HepG2 (cell line): Measurements from ENCODE around the gene MICALL2. TPM values are rescaled to one million over a fixed set of nuclear protein-coding genes. Genes with fewer than 3 reads are reported as not detected.
A peak's percentile ranks its signal among the peaks of the same experiment; 100 is the strongest.

ENCODE experiments used
- ETV6 ChIP-seq: sonication (generic); formaldehyde crosslinking; conservative IDR thresholded peaks from 2 replicates; pipeline ENCODE4 v1.4.0; 2020; ENCODE audit warnings: missing genetic modification reagents
- HCFC1 ChIP-seq: fragments of 150-350 bp; IDR thresholded peaks from 2 replicates; pipeline ENCODE4 v1.6.1; 2014; ENCODE audit warnings: low read depth, low read length
- HDAC6 ChIP-seq: fragments of 200-600 bp; sonication (generic); IDR thresholded peaks from 2 replicates; pipeline ENCODE4 v1.7.0; 2017; ENCODE audit warnings: mild to moderate bottlenecking, antibody characterized with exemption, low read length, low read depth
- KLF11 ChIP-seq: IDR thresholded peaks from 2 replicates; pipeline ENCODE4 v1.6.1; 2016; ENCODE audit warnings: missing compliant biosample characterization
- NFIC ChIP-seq: IDR thresholded peaks from 2 replicates; pipeline ENCODE4 v1.6.1; 2012; ENCODE audit warnings: mild to moderate bottlenecking, low read length, inconsistent platforms
- RBAK ChIP-seq: sonication (generic); formaldehyde crosslinking; IDR thresholded peaks from 2 replicates; pipeline ENCODE4 v1.5.1; 2020; ENCODE audit warnings: mild to moderate bottlenecking, missing genetic modification reagents
- REXO4 ChIP-seq: sonication (generic); formaldehyde crosslinking; IDR thresholded peaks from 2 replicates; pipeline ENCODE4 v1.8.0; 2022; ENCODE audit warnings: missing genetic modification reagents, mild to moderate bottlenecking, borderline replicate concordance
- RFX3 ChIP-seq: IDR thresholded peaks from 2 replicates; pipeline ENCODE4 v1.6.1; 2016; ENCODE audit warnings: missing biosample characterization, missing genetic modification reagents
- RXRA ChIP-seq: sonication (generic); formaldehyde crosslinking; IDR thresholded peaks from 2 replicates; pipeline ENCODE4 v1.5.1; 2020; ENCODE audit warnings: missing genetic modification reagents
- SRSF9 ChIP-seq: fragments of 200-400 bp; formaldehyde crosslinking; IDR thresholded peaks from 2 replicates; pipeline ENCODE4 v1.6.1; 2018; ENCODE audit warnings: borderline replicate concordance, mild to moderate bottlenecking, low read depth, low read length; ENCODE audit not compliant: insufficient read depth, poor library complexity, severe bottlenecking
- THAP11 ChIP-seq: IDR thresholded peaks from 2 replicates; pipeline ENCODE4 v1.6.1; 2016; ENCODE audit warnings: missing biosample characterization, missing genetic modification reagents
- WIZ ChIP-seq: sonication (generic); formaldehyde crosslinking; IDR thresholded peaks from 2 replicates; pipeline ENCODE4 v1.5.1; 2020; ENCODE audit warnings: mild to moderate bottlenecking, missing genetic modification reagents
- YY1 ChIP-seq: IDR thresholded peaks from 2 replicates; pipeline ENCODE4 v1.6.1; 2011; ENCODE audit warnings: low read length, low read depth, moderate library complexity, mild to moderate bottlenecking; ENCODE audit not compliant: insufficient read depth, insufficient replicate concordance
- ZMYM3 ChIP-seq: sonication (generic); formaldehyde crosslinking; IDR thresholded peaks from 2 replicates; pipeline ENCODE4 v1.5.1; 2020; ENCODE audit warnings: mild to moderate bottlenecking, missing genetic modification reagents
- ZNF263 ChIP-seq: sonication (generic); formaldehyde crosslinking; IDR thresholded peaks from 2 replicates; pipeline ENCODE4 v1.4.0; 2020; ENCODE audit warnings: missing genetic modification reagents
- ZSCAN9 ChIP-seq: IDR thresholded peaks from 2 replicates; pipeline ENCODE4 v1.6.1; 2016; ENCODE audit warnings: borderline replicate concordance
- polyA plus RNA-seq, 8 experiments: library from polyadenylated mRNA; depleted of rRNA in 3 of 8; stranded (reverse) in 7 of 8; unstranded in 1 of 8; fragments of >200 nt; fragmentation: Illumina TruSeq in 4 of 8; extraction: Trizol in 4 of 8; gene quantifications; 2 replicates each; pipeline versions ENCODE4 v1.2.1 to v1.2.3, GENCODE V29; 2011 to 2016; ENCODE audit warnings: low read depth in 4 of 8, missing spikeins in 1 of 8, mixed read lengths in 1 of 8; ENCODE audit not compliant: insufficient read depth in 1 of 8
- total RNA-seq, 5 experiments: library from RNA; depleted of rRNA; stranded (reverse); fragments of >200 nt; fragmentation: Illumina TruSeq; extraction: Trizol; gene quantifications; 2 replicates each; pipeline ENCODE4 v1.2.3, GENCODE V29; 2016; ENCODE audit warnings: low read depth in 1 of 5
- TF ChIP-seq, protein P1 (sequence below): sonication (generic); formaldehyde crosslinking; IDR thresholded peaks from one replicate; pipeline ENCODE4 v1.5.1; 2020; ENCODE audit warnings: mild to moderate bottlenecking, missing genetic modification reagents; ENCODE audit errors: not compliant biosample characterization
- TF ChIP-seq, protein P2 (sequence below): sonication (generic); formaldehyde crosslinking; IDR thresholded peaks from 2 replicates; pipeline ENCODE4 v1.4.0; 2020; ENCODE audit warnings: mild to moderate bottlenecking, missing genetic modification reagents, borderline replicate concordance
- TF ChIP-seq, protein P3 (sequence below): sonication (generic); formaldehyde crosslinking; IDR thresholded peaks from 2 replicates; pipeline ENCODE4 v1.4.0; 2020; ENCODE audit warnings: missing genetic modification reagents

The MICALL2 gene
- total and polyA plus RNA-seq, 2 of the 13 experiments (the other 11 are each of a cell fraction or from before 2014, with no cell fraction given): 5.8 to 12.4 TPM

DNA sequence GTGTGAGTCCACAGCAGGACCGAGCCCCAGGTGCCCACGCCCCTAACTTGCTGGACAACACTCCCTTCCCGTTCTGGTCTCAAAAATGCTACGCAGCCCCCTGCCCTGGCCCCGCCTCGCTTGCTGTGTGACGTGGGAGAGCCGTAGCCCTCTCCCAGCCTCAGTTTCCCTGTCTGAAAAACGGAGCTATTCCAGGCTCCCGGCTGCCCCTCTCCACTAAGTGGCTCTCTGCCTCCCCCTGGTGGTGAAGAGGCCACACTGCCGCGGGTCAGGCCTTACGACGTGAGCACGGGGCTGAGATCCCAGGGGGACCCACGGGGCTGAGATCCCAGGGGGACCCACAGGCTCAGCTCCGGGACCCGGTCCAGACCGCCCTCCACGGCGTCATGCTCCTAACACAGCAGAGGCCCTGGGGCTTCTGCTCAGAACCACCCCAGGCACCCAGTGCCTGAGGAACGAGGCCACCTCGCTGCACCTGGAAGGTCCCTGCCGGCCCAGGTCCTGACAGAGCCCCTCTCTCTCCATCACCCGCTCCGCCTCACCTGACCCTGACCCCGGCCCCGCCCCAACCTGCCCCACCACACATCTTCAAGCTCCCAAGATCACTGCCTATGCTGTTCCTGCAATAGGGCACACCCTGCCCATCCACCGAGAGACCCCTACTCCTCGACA lies 26.7 kb downstream of the MICALL2 start (continued):
- TF ChIP-seq, protein P1, sequence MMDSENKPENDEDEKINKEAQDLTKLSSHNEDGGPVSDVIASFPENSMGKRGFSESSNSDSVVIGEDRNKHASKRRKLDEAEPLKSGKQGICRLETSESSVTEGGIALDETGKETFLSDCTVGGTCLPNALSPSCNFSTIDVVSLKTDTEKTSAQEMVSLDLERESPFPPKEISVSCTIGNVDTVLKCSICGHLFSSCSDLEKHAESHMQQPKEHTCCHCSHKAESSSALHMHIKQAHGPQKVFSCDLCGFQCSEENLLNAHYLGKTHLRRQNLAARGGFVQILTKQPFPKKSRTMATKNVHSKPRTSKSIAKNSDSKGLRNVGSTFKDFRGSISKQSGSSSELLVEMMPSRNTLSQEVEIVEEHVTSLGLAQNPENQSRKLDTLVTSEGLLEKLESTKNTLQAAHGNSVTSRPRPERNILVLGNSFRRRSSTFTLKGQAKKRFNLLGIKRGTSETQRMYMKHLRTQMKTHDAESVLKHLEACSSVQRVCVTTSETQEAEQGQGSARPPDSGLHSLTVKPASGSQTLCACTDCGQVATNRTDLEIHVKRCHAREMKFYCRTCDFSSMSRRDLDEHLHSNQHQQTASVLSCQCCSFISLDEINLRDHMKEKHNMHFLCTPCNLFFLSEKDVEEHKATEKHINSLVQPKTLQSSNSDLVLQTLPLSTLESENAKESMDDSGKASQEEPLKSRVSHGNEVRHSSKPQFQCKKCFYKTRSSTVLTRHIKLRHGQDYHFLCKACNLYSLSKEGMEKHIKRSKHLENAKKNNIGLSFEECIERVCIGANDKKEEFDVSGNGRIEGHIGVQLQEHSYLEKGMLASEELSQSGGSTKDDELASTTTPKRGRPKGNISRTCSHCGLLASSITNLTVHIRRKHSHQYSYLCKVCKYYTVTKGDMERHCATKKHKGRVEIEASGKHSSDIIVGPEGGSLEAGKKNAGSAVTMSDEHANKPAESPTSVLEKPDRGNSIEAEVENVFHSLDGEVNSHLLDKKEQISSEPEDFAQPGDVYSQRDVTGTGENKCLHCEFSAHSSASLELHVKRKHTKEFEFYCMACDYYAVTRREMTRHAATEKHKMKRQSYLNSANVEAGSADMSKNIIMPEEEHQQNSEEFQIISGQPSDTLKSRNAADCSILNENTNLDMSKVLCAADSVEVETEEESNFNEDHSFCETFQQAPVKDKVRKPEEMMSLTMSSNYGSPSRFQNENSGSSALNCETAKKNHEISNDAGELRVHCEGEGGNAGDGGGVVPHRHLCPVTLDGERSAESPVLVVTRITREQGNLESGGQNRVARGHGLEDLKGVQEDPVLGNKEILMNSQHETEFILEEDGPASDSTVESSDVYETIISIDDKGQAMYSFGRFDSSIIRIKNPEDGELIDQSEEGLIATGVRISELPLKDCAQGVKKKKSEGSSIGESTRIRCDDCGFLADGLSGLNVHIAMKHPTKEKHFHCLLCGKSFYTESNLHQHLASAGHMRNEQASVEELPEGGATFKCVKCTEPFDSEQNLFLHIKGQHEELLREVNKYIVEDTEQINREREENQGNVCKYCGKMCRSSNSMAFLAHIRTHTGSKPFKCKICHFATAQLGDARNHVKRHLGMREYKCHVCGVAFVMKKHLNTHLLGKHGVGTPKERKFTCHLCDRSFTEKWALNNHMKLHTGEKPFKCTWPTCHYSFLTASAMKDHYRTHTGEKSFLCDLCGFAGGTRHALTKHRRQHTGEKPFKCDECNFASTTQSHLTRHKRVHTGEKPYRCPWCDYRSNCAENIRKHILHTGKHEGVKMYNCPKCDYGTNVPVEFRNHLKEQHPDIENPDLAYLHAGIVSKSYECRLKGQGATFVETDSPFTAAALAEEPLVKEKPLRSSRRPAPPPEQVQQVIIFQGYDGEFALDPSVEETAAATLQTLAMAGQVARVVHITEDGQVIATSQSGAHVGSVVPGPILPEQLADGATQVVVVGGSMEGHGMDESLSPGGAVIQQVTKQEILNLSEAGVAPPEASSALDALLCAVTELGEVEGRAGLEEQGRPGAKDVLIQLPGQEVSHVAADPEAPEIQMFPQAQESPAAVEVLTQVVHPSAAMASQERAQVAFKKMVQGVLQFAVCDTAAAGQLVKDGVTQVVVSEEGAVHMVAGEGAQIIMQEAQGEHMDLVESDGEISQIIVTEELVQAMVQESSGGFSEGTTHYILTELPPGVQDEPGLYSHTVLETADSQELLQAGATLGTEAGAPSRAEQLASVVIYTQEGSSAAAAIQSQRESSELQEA (CRISPR knock-in tag): no peak
- TF ChIP-seq ZNF263: 0 out of 2 replicates have a peak, but pooled peaks have one; percentile 36
- TF ChIP-seq, protein P2, sequence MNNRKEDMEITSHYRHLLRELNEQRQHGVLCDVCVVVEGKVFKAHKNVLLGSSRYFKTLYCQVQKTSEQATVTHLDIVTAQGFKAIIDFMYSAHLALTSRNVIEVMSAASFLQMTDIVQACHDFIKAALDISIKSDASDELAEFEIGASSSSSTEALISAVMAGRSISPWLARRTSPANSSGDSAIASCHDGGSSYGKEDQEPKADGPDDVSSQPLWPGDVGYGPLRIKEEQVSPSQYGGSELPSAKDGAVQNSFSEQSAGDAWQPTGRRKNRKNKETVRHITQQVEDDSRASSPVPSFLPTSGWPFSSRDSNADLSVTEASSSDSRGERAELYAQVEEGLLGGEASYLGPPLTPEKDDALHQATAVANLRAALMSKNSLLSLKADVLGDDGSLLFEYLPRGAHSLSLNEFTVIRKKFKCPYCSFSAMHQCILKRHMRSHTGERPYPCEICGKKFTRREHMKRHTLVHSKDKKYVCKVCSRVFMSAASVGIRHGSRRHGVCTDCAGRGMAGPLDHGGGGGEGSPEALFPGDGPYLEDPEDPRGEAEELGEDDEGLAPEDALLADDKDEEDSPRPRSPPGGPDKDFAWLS (CRISPR knock-in tag): no peak
- no peak for TF ChIP-seq ETV6
- no peak for TF ChIP-seq NFIC
- TF ChIP-seq HCFC1: no peak
- TF ChIP-seq REXO4: no peak
- no peak for TF ChIP-seq WIZ
- TF ChIP-seq HDAC6: no peak
- no peak for TF ChIP-seq KLF11 (CRISPR knock-in tag)
- TF ChIP-seq RBAK (CRISPR knock-in tag): no peak
- TF ChIP-seq ZMYM3 (CRISPR knock-in tag): peak; percentile 64
- TF ChIP-seq, protein P3, sequence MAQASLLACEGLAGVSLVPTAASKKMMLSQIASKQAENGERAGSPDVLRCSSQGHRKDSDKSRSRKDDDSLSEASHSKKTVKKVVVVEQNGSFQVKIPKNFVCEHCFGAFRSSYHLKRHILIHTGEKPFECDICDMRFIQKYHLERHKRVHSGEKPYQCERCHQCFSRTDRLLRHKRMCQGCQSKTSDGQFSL (CRISPR knock-in tag): no peak
- no peak for TF ChIP-seq YY1
- no peak for TF ChIP-seq RFX3 (CRISPR knock-in tag)
- no peak for TF ChIP-seq RXRA (CRISPR knock-in tag)
- TF ChIP-seq SRSF9: no peak
- peak; percentile 27; the same call in 1 of the 2 replicates for TF ChIP-seq THAP11 (CRISPR knock-in tag)
- TF ChIP-seq ZSCAN9 (CRISPR knock-in tag): no peak
